Erythroblast (primary cell): ENCODE results near the gene SOX8.

Experiments
- GATA1 ChIP-seq: IDR thresholded peaks from 2 replicates; pipeline ENCODE4 v1.6.1; 2011; ENCODE audit warnings: low read depth, mild to moderate bottlenecking, control low read depth, low read length, moderate library complexity
- POLR2A ChIP-seq: IDR thresholded peaks from 2 replicates; pipeline ENCODE4 v1.6.1; 2011; ENCODE audit warnings: mild to moderate bottlenecking, low read length

DNA sequence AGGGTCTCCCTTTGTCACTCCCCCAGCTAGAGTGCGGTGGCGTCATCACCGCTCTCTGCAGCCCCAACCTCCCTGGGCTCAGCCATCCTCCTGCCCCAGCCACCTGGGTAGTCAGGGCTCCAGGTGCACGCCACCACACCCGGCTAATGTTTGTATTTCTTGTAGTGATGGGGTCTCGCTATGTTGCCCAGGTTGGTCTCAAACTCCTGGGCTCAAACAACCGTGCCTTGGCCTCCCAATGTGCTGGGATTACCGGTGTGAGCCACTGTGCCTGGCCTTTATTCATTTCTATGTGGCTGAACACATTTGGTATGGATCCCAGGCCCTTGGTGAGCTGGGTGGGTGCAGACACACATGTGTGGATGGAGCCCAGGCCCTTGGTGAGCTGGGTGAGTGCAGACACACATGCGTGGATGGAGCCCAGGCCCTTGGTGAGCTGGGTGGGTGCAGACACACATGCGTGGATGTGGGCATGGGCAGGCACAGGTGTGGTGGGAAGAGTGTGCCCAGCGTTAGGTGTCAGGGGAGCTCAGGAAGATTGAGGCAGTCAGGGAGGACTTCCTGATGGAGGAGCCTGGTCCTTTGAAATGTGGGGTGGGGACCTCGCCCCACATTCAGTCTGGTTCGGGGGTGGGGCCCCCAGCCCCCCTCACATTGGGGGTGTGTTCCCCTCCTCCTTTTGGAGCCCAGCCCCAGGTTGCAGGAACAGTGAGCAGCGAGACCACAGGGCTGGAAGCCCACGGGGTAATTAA is 37.1 kb downstream of the SOX8 start:
- TF ChIP-seq POLR2A (no peak), GATA1 (no peak)
